GM13977 (cell line): ENCODE results near the gene FKBP6.
"Not testable (repeated sequence)": the region's sequence is repeated elsewhere in the genome, so short reads cannot be mapped to it uniquely, and the experiment has no call there.

ENCODE experiments used
- DNase-seq: peaks from one replicate; pipeline ENCODE4 v3.0.0; 2012; ENCODE audit warnings: low spot score
- in situ Hi-C: fragments of 300-500 bp; cut with MboI; formaldehyde crosslinking; loops from one replicate; pipeline ENCODE4 v1.12.0; 2022; ENCODE audit warnings: low sequenced_read_pairs, low pct_unique_long_range_greater_than_20kb, mixed read lengths, inconsistent platforms; ENCODE audit not compliant: unreplicated experiment
- TF ChIP-seq, protein P1 (sequence below): IDR thresholded peaks from 2 replicates; pipeline ENCODE4 v1.5.1; 2012; ENCODE audit warnings: mild to moderate bottlenecking, control low read depth; ENCODE audit not compliant: insufficient read depth; ENCODE audit errors: extremely low read depth, missing control alignments

The FKBP6 gene, protein sequence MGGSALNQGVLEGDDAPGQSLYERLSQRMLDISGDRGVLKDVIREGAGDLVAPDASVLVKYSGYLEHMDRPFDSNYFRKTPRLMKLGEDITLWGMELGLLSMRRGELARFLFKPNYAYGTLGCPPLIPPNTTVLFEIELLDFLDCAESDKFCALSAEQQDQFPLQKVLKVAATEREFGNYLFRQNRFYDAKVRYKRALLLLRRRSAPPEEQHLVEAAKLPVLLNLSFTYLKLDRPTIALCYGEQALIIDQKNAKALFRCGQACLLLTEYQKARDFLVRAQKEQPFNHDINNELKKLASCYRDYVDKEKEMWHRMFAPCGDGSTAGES

DNA sequence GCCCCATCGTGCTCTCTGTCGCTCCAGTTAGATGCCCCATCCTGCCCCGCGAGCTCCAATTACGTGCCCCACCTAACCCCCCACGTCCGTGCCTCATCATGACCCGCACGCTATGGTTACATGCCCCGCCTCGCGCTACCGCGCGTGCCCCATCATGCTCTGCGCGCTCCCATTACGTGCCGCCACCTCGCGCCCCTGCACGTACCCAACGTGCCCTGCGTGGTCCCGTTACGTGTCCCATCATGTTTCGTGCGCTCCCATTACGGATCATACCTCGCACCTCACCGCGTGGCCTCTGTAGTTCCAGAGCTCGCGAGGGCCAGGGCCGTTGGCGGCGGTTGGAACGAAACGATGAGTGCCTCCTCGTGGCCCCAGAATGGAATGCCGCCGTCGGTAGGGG is at the start of gene FKBP6, which contains the start of gene TRIM50:
TSS of gene FKBP6 (plus strand) at position 240 of the 400 bp plus-strand sequence. CDS start 268 bp downstream, outside the sequence.
TSS of gene TRIM50 (minus strand) at position 161 of the 400 bp plus-strand sequence. CDS start 3,295 bp downstream, outside the sequence.
- in situ Hi-C loops, DNase-seq: not testable (repeated sequence)

DNA sequence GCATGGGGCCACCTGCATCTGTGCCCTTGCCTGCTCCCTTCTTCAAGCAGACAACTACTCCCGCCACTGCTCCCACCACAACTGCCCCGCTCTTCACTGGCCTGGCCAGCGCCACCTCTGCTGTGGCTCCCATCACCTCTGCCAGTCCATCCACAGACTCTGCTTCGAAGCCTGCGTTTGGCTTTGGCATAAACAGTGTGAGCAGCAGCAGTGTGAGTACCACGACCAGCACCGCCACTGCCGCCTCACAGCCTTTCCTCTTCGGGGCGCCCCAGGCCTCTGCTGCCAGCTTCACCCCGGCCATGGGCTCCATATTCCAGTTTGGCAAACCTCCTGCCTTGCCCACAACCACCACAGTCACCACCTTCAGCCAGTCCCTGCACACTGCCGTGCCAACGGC is 30.7 kb upstream of the FKBP6 start:
- in situ Hi-C loops: not testable (repeated sequence)

DNA sequence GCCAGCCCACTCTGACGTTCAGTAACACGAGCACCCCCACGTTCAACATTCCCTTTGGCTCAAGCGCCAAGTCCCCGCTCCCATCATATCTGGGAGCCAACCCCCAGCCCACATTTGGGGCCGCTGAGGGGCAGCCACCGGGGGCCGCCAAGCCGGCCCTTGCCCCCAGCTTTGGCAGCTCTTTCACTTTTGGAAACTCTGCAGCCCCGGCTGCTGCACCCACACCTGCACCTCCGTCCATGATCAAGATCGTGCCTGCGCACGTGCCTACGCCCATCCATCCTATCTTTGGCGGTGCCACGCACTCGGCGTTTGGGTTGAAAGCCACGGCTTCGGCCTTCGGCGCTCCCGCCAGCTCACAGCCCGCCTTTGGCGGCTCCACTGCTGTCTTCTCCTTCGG is 30.3 kb upstream of the FKBP6 start:
- in situ Hi-C loops, DNase-seq: not testable (repeated sequence)

More for the DNA sequence above, 30.7 kb upstream of the FKBP6 start:
- DNase-seq: not testable (repeated sequence)

DNA sequence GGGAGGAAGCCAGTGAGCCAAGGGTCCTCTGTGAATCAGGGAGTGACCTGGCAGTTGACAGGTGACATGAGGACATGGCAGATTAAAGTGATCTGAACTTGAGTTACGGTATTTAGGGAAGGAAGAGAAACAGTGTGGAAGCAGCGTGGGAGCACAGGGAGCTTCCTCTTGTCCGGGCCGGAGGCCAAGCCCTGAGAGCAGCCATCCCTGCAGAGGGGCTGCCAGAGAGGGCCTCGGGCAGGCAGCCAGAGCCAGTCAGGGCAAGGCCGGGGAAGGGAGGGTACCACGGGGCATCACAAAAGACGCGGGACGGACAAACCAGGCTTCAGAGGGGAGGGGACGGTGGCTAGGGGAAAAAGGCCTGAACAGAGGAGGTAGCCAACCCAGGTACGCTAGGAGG is 28.1 kb upstream of the FKBP6 start:
- DNase-seq, in situ Hi-C loops: not testable (repeated sequence)

DNA sequence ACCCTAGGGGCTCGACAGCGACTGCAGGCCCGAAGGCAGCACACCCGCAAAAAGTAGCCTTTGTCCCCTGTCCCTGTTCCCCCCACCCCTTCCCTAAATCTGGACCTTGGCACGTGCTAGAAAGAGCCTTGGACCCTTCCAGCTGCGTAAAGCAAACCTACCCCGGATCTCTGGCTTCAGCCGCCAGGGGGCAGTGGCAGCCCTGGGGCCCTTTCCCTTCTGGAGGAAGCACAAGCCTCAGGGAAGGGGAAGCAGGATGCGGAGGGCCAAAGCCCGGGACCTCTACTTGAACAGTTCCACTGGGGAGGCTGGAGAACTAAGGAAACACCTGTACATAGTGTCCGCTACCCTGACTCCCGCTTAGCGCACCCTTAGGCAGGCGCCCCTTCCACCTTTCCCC is 26.9 kb upstream of the FKBP6 start:
- in situ Hi-C loops, DNase-seq: not testable (repeated sequence)

DNA sequence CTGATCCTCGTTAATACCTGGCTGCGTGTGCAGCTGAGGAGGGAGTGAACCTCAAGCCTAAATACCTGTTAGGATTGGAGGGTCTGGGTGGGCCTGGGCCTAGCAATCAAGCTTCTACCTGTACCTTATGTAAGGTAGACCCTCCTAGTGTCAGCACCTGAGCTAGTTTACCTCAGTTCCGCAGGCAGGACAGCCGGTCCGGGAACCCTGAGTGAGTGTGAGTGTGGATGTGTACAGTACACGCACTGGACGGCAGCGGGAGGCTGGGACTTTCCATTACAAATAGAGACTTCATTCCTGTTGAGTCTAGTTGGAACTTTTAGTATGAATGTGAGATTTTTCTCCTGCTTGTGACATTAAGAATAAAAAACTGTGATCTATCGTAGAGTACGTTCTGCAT is 25.1 kb upstream of the FKBP6 start:
- in situ Hi-C loops, DNase-seq: not testable (repeated sequence)

DNA sequence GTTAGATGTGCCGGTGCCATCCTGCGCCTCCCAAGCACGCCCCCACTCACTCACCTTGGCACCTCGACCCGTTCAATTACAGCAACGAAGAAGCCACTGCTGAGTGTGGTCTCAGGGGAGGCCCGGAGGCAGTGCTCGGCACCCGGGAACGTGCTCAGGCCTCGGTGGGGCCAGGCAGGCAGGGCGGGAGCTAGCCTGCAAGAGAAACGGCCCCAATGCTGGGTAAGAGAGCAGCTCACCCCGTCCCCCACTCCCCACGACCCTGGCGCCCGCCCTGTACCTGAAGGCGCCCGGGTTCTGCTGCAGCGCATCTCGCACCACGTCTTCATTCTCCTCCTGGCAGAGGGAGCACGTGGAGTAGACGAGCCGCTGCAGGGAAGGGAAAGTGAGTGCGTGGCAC is 24.4 kb upstream of the FKBP6 start:
- TF ChIP-seq, protein P1, sequence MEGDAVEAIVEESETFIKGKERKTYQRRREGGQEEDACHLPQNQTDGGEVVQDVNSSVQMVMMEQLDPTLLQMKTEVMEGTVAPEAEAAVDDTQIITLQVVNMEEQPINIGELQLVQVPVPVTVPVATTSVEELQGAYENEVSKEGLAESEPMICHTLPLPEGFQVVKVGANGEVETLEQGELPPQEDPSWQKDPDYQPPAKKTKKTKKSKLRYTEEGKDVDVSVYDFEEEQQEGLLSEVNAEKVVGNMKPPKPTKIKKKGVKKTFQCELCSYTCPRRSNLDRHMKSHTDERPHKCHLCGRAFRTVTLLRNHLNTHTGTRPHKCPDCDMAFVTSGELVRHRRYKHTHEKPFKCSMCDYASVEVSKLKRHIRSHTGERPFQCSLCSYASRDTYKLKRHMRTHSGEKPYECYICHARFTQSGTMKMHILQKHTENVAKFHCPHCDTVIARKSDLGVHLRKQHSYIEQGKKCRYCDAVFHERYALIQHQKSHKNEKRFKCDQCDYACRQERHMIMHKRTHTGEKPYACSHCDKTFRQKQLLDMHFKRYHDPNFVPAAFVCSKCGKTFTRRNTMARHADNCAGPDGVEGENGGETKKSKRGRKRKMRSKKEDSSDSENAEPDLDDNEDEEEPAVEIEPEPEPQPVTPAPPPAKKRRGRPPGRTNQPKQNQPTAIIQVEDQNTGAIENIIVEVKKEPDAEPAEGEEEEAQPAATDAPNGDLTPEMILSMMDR: no peak
- in situ Hi-C loops: no loop called here
- no peak for DNase-seq

DNA sequence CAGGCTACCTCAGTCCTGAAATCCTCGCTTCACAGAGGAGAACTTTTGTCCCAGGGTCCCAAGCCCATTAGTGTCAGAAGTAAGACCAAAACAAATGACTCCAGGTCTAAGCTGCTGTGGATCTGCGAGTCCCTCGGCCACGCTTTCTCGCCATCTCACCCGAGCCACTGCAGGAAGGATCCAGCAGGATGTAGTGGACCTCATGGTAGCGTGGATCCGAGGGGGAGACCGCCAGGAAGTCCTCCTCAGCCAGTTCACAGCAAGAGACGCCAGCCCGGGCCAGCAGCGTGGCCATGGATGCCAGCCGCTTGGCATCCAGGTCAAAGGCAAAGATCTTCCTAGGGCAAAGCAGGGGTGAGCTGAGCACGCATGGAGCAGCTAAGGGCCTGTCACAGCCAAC is 23.9 kb upstream of the FKBP6 start:
- in situ Hi-C loops: no loop called here
- TF ChIP-seq, protein P1: no peak
- DNase-seq: no peak

DNA sequence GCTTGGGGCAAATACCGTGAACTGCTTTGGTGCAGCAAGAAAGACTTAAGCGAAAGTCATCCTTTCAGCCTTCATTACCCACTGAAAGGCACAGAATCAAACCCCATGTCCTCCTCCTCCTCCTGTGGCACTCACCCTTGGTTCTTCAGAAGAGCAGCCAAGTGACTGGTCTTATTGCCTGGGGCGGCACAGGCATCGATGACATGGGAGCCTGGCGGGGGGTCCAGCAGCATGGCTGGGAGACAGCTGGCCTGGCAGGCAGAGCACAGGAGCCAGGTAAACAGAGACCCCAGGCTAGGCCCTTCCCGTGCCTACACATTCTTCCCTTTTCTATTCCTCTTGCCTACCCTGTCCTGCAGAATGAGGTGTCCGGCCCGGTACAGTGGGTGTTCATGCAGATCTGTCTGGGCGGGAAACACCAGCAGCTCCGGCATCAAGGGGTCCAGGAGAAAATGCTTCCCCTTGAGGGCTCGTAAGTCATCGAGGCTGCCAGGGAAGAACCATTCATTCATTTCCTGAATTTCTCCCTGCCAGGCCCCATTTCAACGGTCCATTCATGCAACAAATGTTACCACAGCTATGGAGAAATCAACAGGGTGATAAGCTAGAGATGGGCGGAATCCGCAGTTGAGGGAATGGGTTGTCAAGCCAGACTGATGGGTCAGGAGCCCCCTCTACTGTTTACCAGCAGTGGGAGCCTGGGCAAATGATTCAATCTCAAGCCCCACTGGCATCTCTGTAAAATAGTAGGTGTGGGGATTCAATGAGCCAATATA is 23.2 kb upstream of the FKBP6 start:
- DNase-seq, in situ Hi-C loops: not testable (repeated sequence)

DNA sequence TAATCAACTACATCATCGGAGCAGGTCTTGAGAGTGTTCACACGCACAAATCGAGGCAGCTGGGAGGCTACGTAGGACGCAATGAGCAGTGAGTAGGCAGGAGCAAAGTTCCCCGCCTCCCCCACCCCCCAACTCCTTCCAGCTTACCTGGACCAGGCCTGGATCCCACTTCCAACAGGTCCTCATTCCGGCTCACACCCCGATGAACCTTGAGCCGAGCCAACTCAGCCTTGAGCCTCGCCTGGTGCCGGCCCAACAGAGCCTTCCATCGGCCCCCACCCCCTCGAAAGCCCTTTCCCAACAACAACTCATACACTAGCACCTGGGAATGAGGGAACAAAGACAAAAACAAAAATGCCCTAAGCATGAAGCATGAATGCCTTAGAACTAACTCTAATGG is 20.5 kb upstream of the FKBP6 start:
- TF ChIP-seq, protein P1: no peak
- no peak for DNase-seq
- in situ Hi-C loops: no loop called here
